ENCODE data around the gene CDKN1C.

GRCh38 chr11:2847561-2847960 is 38.0 kb downstream of the CDKN1C start:
- TF ChIP-seq EP300 (IDR thresholded peaks at IDR 0.05) (no peak), CTCF (IDR thresholded peaks at IDR 0.05) (no peak), POLR2A (IDR thresholded peaks at IDR 0.05) (no peak)
